ENCODE results near the gene ZNF592.

ZNF592 gene

GRCh38 chr15:84832448-84833040 is 84.2 kb downstream of the ZNF592 start:
- TF ChIP-seq CTBP1 (IDR thresholded peaks at IDR 0.05; ENCODE audit: borderline replicate concordance): no peak
- no peak for TF ChIP-seq TARDBP (IDR thresholded peaks at IDR 0.05)
- no peak for TF ChIP-seq BHLHE40 (IDR thresholded peaks at IDR 0.05; ENCODE audit: borderline replicate concordance)
- TF ChIP-seq FOXA1 (IDR thresholded peaks at IDR 0.05): no peak
- no peak for TF ChIP-seq LEF1 (IDR thresholded peaks at IDR 0.05; ENCODE audit: borderline replicate concordance)
- no peak for TF ChIP-seq PKNOX1 (IDR thresholded peaks at IDR 0.05)
- TF ChIP-seq ARNT (IDR thresholded peaks at IDR 0.05): no peak
- no peak for TF ChIP-seq NFRKB (IDR thresholded peaks at IDR 0.05)
- no peak for TF ChIP-seq SP1 (IDR thresholded peaks at IDR 0.05)
- no peak for TF ChIP-seq ZNF384 (IDR thresholded peaks at IDR 0.05)
- no peak for TF ChIP-seq HDGF (IDR thresholded peaks at IDR 0.05; ENCODE audit: borderline replicate concordance)
- TF ChIP-seq L3MBTL2 (conservative IDR thresholded peaks at IDR 0.05): no peak
- no peak for TF ChIP-seq FOXK2 (IDR thresholded peaks at IDR 0.05)
- TF ChIP-seq ELF4 (IDR thresholded peaks at IDR 0.05): no peak
- TF ChIP-seq FOXM1 (IDR thresholded peaks at IDR 0.05; ENCODE audit: borderline replicate concordance): no peak
- no peak for TF ChIP-seq SUZ12 (IDR thresholded peaks at IDR 0.05)
- no peak for DNase-seq (ENCODE audit: extremely low spot score)
- ChIA-PET CTCF (interaction anchor here (0.6 kb wide), 2 partner anchors 9 to 174 kb away, joined by 3 read pairs; no protein-coding TSS in a partner anchor), POLR2A (no interaction called here)

- POLR2A ChIA-PET: no interaction called here
- CTCF ChIA-PET: interaction anchor here (0.6 to 1.4 kb wide), 9 partner anchors 8 to 317 kb away, joined by 3 to 7 read pairs (median 3); no protein-coding TSS in a partner anchor
- DNase-seq (ENCODE audit: extremely low spot score): no peak
- TF ChIP-seq LEF1 (IDR thresholded peaks at IDR 0.05; ENCODE audit: borderline replicate concordance) (no peak), NFRKB (IDR thresholded peaks at IDR 0.05) (no peak), SP1 (IDR thresholded peaks at IDR 0.05) (no peak), PKNOX1 (IDR thresholded peaks at IDR 0.05) (no peak), FOXM1 (IDR thresholded peaks at IDR 0.05; ENCODE audit: borderline replicate concordance) (no peak), BHLHE40 (IDR thresholded peaks at IDR 0.05; ENCODE audit: borderline replicate concordance) (no peak)
Measured at GRCh38 chr15:84833447-84834228, 85.2 kb downstream of the ZNF592 start.

- TF ChIP-seq L3MBTL2 (conservative IDR thresholded peaks at IDR 0.05) (no peak), BHLHE40 (IDR thresholded peaks at IDR 0.05; ENCODE audit: borderline replicate concordance) (no peak), ARNT (IDR thresholded peaks at IDR 0.05) (no peak), ELF4 (IDR thresholded peaks at IDR 0.05) (no peak), HDGF (IDR thresholded peaks at IDR 0.05; ENCODE audit: borderline replicate concordance) (no peak), PKNOX1 (IDR thresholded peaks at IDR 0.05) (no peak), LEF1 (IDR thresholded peaks at IDR 0.05; ENCODE audit: borderline replicate concordance) (no peak), FOXK2 (IDR thresholded peaks at IDR 0.05) (no peak), SUZ12 (IDR thresholded peaks at IDR 0.05) (no peak)
- CTCF ChIA-PET: interaction anchor here (0.5 to 1.4 kb wide), 6 partner anchors 9 to 263 kb away, joined by 3 to 7 read pairs (median 3); no protein-coding TSS in a partner anchor
- POLR2A ChIA-PET: no interaction called here
- DNase-seq (ENCODE audit: extremely low spot score): no peak
Measured at GRCh38 chr15:84834229-84834955, 86.0 kb downstream of the ZNF592 start.

GRCh38 chr15:84834969-84835368 is 86.6 kb downstream of the ZNF592 start:
- ChIA-PET POLR2A (no interaction called here), CTCF (interaction anchor here (0.5 to 1.4 kb wide), 2 partner anchors 9 to 26 kb away, joined by 3 to 7 read pairs; no protein-coding TSS in a partner anchor)
- DNase-seq (ENCODE audit: extremely low spot score): no peak
- TF ChIP-seq TARDBP (IDR thresholded peaks at IDR 0.05) (no peak), SP1 (IDR thresholded peaks at IDR 0.05) (no peak)

- CTCF ChIA-PET: interaction anchor here (1.2 kb wide), 1 partner anchor 16 kb away, joined by 3 read pairs; no protein-coding TSS in a partner anchor
Measured at GRCh38 chr15:84835661-84836337, 87.4 kb downstream of the ZNF592 start.

More at GRCh38 chr15:84835661-84836337, 87.4 kb downstream of the ZNF592 start:
- no peak for TF ChIP-seq NFRKB (IDR thresholded peaks at IDR 0.05)
- TF ChIP-seq PKNOX1 (IDR thresholded peaks at IDR 0.05): no peak
- TF ChIP-seq L3MBTL2 (conservative IDR thresholded peaks at IDR 0.05): no peak
- TF ChIP-seq BHLHE40 (IDR thresholded peaks at IDR 0.05; ENCODE audit: borderline replicate concordance): no peak
- TF ChIP-seq CTBP1 (IDR thresholded peaks at IDR 0.05; ENCODE audit: borderline replicate concordance): no peak
- TF ChIP-seq SUZ12 (IDR thresholded peaks at IDR 0.05): no peak
- TF ChIP-seq SP1 (IDR thresholded peaks at IDR 0.05): no peak
- TF ChIP-seq FOXM1 (IDR thresholded peaks at IDR 0.05; ENCODE audit: borderline replicate concordance): no peak
- TF ChIP-seq ZNF384 (IDR thresholded peaks at IDR 0.05): no peak
- TF ChIP-seq FOXK2 (IDR thresholded peaks at IDR 0.05): no peak
- no peak for TF ChIP-seq ELF4 (IDR thresholded peaks at IDR 0.05)
- TF ChIP-seq HDGF (IDR thresholded peaks at IDR 0.05; ENCODE audit: borderline replicate concordance): no peak
- no peak for TF ChIP-seq FOXA1 (IDR thresholded peaks at IDR 0.05)
- TF ChIP-seq ARNT (IDR thresholded peaks at IDR 0.05): no peak
- no peak for TF ChIP-seq LEF1 (IDR thresholded peaks at IDR 0.05; ENCODE audit: borderline replicate concordance)
- POLR2A ChIA-PET: no interaction called here
- DNase-seq (ENCODE audit: extremely low spot score): no peak
